ENCODE results near the gene TNFRSF1A. TPM values are rescaled to one million over a fixed set of nuclear protein-coding genes. Genes with fewer than 3 reads are reported as not detected.

TNFRSF1A gene
- total RNA-seq, 1 donor from 2014 or later = 81.2 TPM

DNA sequence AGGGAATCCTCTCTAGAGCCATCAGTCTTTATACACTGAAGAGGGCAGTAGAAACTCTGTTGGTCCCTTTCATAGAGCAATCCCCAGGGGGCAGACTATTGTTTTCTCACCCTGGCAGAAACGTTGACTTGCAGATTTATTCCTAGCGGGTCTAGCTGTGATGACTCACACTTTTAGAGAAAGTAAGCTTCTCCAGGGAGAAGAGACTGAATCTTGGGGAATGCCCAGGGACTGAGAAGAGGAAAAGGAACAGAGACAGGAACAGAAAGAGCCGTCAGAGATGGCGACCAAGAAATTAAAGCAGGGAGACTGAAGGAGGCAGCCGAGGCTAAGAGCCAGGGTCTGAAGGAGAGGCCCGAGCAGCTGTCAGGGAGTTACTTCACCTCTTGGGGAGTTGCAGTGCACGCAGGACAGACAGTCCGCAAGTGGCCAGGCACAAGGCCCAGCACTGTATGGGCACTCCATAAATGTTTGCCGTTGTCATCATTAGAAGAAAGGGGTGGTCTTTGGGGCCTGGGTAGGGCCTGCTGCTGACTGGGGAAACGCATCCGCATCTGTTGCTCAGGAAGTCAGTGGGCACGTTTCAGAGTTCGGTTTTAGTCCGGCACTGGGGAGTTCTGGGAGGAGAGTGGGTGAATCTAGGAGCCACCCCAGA is 18.4 kb downstream of the TNFRSF1A start:
- peak; percentile 76 for DNase-seq

DNA sequence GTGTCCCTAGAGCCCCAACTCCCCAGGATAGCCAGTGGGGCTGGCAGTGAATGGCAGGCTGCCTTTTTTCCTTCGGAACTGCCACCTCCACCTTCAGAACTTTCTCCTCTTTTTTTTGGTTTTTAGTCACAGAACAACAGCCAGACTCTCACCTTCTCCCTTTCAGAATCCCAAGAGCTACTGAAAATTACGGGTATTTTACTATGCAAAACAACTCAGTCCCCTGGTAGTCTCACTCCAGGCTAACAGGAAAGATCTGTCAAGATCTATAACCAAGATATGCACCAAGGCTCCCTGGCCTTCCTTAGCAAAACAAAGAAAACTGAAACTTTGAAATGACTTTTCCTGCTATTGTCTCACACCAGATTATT is 18.9 kb downstream of the TNFRSF1A start:
- DNase-seq = no peak

DNA sequence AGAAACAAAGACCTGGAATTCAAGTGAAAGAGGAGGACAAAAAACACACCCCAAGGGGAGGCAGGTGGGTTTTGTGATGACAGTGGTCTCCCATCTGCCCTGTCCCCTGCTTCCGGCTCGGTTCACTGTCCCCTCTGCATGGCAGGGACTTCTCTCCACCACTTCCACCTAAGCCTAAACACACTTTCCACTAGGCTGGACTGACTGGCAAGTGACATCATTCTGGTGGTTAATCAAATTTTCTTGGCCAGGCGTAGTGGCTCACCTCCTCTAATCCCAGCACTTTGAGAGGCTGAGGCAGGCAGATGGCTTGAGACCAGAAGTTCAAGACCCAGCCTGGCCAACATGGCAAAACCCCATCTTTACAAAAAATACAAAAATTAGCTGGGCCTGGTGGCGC is 19.5 kb downstream of the TNFRSF1A start:
- no peak for DNase-seq

DNA sequence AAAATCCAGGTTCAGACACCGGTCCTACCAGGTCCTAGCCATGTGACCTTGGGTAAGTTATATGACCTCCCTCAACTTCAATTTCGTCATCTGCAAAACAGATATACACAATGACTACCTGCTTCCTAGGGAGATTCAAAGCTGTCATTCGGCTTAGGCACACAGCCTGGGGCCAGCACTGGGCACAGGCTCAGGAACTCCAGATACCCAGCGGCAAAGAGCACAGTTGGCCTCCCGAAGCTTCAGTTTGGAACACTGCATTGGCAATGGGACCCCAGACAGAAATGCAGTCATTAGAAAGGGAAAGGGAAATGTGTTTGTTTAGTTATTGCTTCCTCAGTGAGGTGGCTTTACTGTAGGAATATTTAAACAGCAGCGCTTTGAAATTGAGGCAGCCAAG is 20.0 kb downstream of the TNFRSF1A start:
- DNase-seq = no peak

GRCh38 chr12:6319446-6319845 is 22.4 kb downstream of the TNFRSF1A start:
- no peak for DNase-seq

GRCh38 chr12:6318440-6318879 is 23.4 kb downstream of the TNFRSF1A start:
- no peak for DNase-seq

DNA sequence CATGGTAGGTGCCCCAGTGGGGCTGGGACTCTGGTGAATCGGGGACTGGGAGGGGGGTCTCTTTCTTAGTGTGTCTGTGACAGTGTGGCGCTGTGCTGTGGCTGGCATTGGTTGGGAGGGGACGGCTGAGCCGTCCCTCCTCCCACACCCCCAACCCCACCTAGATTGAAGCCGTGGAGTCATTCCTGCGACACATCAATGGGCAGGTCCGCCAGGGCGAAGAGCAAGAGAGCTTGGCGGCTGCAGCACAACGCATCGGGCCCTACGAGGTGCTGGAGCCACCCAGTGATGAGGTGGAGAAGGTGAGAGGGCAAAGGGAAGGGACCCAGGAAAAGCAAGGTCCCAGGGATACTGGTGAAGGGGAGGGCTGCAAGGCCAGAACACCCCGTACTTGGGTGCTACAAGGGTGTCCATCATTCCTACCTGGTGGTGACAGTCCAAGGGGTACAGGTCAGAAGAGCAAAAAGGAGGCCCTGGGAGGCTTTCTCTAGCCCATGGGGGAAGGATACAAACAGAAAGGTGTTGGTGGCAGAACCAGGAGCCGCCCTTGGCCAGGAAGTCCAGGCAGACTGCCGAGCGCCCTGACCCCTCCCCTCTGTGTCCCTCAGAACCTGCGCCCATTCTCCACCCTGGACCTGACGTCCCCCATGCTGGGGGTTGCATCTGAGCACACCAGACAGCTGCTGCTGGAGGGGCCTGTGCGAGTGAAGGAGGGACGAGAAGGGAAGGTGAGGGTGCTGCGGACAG is 24.0 kb downstream of the TNFRSF1A start:
- no peak for DNase-seq

DNA sequence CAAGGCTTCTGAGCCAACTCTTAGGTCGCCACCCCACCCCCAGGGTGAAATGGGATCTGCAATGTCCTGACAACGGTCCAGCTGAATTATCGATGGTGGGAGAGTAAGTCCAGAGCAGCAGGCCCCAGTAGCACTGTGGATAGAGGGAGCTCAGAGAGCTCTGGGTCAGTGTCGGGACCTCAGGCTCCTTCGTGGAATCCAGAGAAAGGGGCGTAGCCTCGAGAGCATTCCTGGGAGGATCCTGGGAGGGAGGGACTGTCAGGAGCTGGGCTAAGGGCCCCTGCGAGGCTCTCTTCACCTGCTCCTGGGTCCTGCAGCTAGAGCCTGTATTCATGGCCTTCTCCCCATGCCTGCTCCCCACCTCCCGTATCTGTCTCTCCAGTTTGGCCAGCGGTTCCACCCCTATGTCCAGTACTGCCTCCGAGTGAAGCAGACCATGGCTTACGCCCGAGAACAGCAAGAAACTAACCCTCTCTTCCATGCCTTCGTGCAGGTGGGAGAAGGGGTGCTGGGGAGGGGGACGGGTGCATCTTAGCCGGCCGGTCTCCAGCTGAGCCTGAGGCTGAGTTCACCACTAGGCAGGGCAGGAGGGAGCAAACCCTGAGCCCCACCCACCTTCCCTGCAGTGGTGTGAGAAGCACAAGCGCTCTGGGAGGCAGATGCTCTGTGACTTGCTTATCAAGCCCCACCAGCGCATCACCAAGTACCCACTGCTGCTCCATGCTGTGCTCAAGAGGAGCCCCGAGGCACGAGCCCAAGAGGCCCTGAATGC is 24.8 kb downstream of the TNFRSF1A start:
- DNase-seq = no peak

- no peak for DNase-seq
These were observed 25.9 kb downstream of the TNFRSF1A start for GRCh38 chr12:6315704-6316597.

DNA sequence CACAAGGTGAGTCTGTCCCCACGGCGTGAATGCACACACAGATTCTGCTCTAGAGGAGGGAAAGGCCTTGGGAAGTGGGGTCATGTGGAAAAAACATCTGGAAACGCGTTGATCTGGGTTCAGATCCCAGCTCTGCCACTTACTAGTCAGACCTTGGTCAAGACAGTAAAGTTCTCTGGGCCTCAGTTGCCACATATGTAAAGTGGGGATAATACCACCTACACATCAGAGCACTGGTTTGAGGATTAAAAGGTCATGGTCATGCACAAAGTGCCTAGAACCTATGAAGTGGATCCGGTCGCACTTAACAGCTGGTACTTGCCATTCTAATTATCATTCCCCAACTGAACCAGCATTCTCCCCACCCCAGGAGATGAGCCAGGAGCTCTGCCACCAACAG is 26.7 kb downstream of the TNFRSF1A start:
- DNase-seq = no peak

DNA sequence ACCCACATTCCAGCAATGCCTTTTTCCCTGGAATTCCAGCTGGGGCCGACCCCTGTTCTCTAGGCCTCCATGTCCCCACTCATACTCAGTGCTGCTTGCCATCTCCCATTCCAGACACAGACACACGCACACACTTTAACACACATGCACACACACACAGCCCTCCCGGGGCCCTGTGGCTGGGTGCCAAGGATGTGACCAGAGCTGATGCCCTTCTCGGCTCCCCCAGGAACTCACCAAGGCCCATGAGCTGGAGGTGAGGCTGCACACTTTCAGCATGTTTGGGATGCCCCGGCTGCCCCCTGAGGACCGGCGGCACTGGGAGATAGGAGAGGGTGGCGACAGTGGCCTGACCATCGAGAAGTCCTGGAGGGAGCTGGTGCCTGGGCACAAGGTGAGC is 27.1 kb downstream of the TNFRSF1A start:
- DNase-seq = no peak

DNA sequence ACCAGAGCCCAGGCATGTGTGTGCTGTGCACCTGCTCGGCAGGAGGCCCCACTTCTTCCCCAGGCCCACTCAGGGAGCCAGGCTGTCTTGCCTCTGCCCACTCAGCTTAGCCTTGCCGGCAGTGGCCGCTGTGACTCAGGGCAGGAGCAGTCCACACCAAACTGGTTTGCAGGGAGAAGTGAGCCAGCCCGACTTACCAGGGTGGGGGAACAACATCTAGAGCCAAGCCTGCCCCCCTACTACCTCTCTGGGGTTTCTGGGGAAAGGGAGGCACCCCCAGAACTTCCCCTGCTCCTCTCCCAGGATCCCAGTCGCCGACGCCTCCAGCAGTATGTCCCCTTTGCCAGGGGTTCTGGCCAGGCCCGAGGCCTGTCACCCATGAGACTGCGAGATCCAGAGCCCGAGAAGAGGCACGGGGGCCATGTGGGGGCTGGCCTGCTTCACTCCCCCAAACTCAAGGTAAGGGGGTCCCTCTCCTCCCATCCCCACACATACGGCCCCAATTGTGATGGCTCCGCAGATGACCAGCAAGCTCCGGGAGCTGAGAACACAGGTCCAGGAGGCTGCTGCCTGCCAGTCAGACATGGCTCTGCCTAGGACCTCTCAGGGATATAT is 28.4 kb downstream of the TNFRSF1A start:
- no peak for DNase-seq

DNA sequence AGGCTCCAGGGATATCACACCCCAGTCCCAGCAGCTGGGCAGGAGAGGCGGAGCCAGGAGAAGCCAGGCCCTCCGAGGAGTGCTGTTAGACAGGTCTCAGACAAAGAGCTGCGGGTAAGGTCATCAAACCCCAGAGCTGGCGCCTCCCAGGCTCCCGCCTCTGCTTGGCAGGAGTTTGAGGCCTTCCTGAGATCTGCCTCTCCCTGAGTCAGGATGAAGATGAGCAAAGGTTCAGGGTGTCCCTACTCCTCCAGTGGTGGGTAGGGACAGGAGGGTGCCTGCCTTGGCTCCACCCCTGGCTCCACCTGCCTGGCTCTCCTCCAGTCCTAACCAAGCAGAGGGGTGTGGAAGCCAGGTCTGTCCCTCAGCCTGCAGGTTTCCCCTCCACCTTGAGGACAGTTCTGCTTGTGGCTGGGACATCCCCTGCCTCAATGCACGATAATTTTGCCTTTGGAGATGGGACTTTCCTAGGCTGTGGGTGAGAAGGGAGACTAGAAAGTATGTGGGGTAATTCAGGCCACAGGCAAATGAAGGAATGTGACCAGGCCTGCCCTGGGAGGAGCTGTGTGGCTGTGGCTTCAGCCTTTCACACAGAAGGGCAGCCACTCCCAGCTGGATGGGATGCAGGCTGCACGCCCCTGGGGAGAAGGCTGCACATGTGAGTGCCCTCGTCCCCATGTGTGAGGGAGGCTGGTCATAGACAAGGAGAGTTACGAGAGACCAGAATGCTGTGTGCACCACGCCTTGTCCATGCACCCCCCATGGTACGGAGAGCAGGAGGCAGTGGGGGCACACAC is 29.1 kb downstream of the TNFRSF1A start:
- DNase-seq = peak; percentile 48

GRCh38 chr12:6311822-6312528 is 29.9 kb downstream of the TNFRSF1A start:
- DNase-seq = no peak

- DNase-seq = no peak
These were observed 30.9 kb downstream of the TNFRSF1A start for GRCh38 chr12:6310771-6311610.

GRCh38 chr12:6307529-6307928 is 34.3 kb downstream of the TNFRSF1A start:
- DNase-seq = no peak

DNA sequence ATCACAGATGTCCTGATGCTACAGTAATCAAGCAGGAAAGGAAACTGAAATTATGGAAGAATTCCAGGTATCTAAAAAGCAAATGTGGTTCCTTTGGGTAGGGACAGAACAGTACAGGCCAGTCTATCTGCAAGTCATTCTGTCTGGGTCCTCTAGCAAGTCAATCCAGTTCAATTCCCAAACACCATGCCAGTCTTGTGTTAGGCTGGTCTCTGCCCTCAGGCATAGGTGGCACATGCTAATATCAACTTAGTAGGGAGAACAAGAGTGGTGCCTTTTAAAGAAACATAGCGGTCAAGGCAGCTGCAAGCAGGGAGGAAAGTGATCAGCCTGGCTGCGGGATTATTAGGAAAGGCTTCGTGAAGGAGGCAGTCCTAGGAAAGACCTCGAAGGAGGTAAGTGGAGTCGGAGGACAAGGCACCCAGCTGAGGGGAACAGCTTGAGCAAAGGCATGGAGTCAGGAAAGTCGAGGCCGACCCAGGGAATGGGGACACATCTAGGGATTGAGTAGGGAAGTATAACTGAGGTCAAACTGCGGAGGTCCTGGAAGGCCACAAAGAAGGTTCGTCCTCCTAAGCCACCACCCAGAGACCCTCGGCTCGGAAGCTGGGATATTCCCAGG is 35.2 kb downstream of the TNFRSF1A start:
- DNase-seq = no peak

- DNase-seq = no peak
These were observed 35.7 kb downstream of the TNFRSF1A start for GRCh38 chr12:6306151-6306550.

GRCh38 chr12:6303071-6303470 is 38.8 kb downstream of the TNFRSF1A start:
- DNase-seq = no peak
